Stimulated activated CD4-positive, alpha-beta T cell treated with anti-CD3 and anti-CD28 coated beads, Interleukin-1b, Interleukin-23, amount 100 ng/mL, for 4 hours (primary cell): ENCODE results near the gene MLEC.

Experiments used
- DNase-seq, 2 donors: peaks; one replicate each; pipeline ENCODE4 v3.0.0-alpha.2; 2020; ENCODE audit warnings: low read depth in 2 of 2

Gene MLEC, protein sequence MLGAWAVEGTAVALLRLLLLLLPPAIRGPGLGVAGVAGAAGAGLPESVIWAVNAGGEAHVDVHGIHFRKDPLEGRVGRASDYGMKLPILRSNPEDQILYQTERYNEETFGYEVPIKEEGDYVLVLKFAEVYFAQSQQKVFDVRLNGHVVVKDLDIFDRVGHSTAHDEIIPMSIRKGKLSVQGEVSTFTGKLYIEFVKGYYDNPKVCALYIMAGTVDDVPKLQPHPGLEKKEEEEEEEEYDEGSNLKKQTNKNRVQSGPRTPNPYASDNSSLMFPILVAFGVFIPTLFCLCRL

DNA sequence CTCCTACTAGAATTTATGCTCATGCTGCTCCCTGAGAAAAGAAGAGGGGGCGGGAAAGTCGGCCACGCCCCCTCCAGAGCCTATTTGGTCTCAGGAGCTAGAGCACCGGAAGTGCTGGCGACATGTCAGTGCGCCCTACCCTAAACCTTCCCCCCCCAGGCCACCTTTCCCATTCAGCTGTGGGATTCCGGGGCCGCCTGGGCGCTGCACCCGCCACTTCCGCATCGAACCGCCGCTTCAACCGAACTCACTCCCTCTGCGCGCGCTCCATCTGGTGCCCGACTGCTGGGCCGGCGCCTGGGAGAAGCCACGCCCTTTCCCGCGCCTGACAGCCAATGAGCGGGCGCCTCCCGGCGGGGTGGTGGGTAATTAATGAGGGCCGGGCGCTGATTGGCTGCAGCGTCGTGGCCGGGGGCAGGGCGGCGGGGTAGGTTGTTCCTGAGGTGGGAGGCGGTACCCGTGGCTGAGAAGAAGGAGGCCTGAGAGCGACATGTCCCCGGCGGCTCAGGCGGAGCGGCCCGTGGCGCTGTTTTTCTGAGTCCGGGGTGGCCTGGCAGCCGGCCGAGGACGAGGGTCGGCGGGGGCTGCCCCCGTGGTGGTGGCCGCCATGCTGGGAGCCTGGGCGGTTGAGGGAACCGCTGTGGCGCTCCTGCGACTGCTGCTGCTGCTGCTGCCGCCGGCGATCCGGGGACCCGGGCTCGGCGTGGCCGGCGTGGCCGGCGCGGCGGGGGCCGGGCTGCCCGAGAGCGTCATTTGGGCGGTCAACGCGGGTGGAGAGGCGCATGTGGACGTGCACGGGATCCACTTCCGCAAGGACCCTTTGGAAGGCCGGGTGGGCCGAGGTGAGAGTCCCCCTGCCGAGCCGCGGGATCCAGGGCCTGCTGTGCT lies at the start of gene MLEC:
MLEC (plus strand) TSS at position 460 of the 888 bp plus-strand sequence; CDS start at position 608, 148 bp downstream.
- DNase-seq = peak; percentile 98 to 99

DNA sequence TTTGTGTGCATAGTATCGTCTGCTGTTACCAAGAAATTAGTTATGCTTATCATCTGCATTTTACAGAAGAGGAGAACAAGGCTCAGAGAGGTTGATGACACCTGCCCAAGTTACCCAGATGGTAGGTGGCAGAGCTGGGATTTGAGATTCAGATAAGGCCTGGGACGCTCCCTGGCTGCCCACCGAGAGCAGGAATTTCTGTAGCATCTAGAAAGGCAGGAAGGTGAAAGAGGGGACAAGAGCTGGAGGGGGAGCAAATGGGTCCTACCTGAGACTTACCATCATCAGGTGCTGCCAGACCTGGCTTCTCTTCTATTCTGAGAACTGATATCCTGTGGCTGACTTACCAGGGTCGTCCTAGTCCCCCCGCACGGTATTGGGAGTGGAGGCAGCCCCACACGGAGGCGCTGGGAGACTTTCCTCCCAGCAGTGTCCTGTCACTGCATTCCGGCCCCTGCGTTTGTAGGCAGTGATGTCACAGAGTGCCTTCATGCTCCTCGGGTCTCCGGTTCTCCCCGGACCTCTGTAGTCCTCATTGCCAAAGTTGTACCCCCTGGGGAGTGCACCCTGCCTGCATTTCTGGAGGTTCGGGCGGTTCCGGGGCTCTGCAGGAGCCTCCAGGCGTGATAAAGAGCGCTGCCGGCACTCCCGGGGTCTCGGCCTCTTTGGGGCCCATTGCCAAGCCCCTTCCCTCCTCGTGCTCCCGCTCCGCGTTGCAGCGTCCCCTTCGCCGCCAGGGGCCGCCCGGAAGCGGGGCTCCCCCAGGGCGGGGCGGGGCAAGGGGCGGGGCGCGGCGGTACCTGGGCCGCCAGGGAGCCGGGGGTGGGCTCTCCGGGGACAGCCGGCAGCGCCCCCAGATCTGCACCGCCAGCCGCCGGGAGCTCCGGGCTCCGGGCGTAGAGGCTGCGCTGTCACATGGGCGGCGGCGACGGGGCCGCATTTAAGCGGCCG lies 46.9 kb upstream of the MLEC start, which contains the start of gene CABP1:
CABP1 (plus strand) TSS at position 856 of the 951 bp plus-strand sequence; CDS start at position 916, 60 bp downstream.
- peak; percentile 67 to 80 for DNase-seq

DNA sequence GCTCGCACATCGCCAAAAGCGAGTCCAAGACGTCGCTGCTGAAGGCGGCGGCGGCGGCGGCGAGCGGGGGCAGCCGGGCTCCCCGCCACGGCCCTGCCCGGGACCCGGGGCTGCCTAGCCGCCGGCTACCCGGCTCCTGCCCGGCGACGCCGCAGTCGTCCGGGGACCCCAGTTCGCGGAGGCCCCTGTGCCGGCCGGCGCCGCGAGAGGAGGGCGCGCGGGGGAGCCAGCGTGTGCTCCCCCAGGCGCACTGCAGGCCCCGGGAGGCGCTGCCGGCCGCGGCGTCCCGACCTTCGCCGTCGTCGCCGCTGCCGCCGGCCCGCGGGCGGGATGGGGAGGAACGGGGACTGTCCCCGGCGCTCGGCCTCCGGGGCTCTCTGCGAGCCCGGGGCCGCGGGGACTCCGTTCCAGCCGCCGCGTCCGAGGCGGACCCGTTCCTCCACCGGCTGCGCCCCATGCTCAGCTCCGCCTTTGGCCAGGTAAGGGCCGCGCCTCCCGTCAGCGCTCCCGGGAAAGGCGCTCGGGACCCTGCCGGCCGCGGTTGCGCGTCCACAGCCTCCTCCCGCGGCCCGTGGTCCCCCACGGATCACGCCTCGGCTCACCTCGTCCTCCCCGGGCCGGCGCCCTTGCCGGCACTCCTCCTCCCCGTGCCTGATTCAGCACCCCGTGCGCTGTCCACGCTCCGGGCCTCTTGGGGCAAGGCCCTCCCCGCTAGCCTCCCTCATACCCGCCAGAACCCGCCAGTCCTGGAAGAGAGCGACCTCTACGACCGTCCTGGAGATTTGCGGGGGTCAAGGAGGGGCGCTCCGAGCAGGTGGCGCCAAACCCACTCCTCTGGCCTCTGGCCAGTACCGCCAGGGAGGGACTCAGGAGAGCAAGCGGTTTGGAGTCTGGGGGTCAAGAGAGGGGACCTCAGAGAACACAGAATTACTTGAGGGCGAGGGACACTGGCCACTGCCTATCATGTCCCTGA lies 45.8 kb upstream of the MLEC start:
- DNase-seq = peak in 1 of 2 donors; percentile 40

DNA sequence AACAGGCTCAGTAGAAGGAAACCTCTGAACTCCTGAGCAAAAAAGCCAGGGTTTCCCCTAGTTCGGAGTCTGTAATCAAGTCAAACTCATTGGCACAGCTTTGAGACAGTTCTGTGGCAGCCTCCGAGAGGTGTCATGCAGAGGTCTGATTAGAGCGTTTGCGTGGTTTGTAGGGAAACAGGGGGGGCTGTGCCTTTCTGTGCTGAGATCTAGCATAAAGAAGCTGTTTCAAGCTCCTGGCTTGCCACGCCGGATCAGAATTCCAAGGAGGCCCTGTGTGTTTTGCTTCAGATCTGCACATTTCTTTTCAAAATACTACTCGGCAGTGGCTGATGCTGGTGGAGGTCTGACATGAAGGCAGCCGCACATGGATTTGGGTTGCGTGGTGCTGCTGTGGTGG lies 44.8 kb upstream of the MLEC start:
- no peak for DNase-seq

DNA sequence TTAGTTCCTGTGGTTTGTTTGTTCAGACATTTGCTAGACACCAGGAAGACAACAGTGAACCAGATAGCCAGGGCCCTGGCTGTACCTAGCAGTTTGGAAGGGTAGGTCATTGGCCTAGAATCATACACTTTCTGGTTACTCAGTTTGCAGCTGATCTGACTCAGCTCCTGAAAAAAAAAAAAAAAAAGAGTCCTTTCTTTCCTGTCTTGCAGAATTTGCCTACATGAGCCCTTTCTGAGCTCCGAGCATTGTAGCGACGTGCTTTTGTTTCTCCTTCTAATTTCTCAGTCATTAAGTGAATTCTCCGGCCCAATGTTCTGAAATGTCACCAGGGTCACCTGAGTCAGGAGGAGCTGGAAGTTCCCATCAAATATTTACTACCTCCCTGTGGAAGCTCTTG lies 44.1 kb upstream of the MLEC start:
- no peak for DNase-seq

DNA sequence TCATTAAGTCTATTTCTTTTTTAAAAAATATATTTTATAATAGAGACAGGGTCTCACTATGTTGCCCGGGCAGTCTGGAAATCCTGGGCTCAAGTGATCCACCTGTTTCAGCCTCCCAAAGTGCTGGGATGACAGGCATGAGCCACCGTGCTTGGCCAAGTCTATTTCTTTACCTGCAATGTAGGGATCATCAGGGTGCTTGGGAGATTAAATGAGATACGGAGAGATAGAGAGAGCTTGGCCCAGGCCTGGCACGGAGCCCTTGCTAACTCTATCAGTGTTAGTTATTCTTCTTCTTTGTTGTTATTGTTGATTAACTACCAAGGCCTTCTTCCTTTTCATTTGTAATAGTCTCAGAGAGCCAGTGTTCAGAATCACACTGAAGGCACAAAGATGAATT lies 43.4 kb upstream of the MLEC start:
- no peak for DNase-seq

DNA sequence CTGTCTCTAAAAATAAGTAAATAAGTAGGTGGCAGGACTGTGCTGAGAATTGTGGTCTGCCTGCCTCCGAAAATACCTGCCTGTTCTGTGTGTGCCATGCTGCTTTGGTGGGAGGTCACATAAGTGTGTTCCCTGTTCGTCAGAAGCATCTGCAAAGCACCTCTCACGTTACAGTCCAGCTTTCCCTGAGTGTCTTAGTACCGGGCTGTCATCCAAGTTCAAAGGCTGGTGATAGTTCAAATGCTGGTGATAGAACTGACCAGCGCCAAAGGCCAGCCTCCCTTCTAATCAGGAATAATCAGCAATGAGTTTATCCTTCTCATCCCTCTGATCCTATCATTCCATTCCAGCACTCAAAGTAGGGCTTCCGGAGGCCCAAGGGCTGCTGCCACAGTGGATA lies 40.9 kb upstream of the MLEC start:
- no peak for DNase-seq

DNA sequence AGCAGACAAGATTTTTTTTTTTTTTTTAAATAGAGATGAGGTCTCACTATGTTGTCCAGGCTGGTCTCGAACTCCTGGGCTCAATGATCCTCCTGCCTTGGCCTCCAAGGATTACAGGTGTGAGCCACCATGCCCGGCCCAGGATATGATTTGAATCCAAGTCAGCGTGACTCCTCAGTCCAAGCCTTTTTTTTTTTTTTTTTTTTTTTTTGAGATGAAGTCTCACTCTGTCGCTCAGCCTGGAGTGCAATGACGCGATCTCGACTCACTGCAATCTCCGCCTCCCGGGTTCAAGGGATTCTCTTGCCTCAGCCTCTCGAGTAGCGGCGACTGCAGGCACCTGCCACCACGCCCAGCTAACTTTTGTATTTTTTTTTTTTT lies 39.6 kb upstream of the MLEC start:
- DNase-seq = no peak

DNA sequence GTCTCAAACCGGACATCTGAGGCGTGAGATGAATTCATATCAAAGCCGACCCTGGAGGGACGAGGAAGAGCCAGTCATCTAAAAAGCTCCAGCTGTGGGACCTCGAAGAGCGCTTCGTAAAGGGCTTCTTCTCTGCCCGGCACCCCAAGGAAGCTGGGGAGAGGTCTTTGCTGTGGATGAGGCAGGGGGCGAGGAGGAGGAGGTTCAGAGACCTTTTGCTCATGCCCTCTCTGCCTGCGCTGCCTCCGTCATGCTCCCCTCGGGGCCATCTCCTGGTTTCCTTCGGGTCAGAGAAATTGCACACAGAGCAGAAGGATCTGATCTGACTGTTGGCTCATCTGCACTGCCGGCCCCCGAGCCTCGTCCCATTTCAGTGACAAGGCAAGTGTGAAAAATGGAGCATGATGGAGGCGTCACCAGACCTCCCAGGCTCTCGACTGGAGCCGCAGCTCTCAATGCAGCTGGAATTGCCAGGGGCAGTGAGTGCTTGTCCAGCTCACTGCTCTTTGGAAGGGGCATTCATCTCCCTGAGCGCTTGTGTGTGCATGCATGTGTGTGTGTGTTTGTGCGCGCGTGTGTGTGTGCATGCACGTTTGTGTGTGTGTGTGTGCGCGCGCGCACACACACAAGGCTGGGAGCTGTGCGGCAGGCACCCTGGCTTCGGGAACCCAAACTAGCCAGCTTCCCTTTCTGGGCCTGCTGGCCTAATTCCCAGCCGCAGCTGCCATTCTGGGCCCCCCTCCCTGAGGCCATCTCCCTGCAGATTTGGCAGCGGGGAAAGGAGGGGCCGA lies 37.3 kb upstream of the MLEC start:
- no peak for DNase-seq

DNA sequence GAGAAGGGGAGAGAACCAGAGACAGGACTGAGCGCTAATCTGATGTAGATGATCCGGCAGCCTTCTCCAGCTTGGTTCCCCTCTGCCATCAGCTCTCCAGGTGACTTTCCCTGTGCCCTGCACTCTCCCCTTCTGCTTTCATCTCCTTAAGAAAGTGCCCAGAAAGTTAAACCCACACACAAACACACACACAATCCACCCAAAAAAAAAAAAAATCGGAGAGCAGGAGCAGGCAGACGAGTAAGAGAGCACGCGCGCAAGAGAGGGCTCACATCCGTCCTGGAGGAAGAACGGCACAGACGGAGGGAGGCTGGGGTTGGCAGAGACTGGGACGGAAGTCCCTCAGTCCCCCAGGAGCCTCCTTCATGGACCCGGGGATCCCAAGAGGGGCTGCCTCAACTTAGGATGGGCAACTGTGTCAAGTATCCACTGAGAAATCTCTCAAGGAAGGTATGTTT lies 36.7 kb upstream of the MLEC start:
- no peak for DNase-seq

DNA sequence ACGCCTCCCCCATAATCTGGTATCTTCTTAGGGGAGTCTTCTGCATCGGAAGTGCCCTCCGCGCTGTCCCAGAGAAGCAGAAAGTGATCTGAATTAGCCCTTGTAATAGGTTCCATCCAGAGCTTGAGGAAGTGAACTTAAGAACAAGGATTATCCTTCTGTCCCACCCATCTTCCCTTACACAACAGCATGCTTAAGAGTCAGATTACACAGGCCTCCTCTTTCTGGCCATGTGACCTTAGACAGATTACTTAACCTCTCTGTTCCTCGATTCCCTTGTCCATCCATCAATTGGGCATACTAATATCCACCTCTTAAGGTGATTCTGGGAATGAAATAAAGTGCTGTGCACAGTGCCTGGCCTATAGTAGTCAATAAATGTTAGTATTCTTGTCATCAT lies 35.1 kb upstream of the MLEC start:
- DNase-seq = no peak

DNA sequence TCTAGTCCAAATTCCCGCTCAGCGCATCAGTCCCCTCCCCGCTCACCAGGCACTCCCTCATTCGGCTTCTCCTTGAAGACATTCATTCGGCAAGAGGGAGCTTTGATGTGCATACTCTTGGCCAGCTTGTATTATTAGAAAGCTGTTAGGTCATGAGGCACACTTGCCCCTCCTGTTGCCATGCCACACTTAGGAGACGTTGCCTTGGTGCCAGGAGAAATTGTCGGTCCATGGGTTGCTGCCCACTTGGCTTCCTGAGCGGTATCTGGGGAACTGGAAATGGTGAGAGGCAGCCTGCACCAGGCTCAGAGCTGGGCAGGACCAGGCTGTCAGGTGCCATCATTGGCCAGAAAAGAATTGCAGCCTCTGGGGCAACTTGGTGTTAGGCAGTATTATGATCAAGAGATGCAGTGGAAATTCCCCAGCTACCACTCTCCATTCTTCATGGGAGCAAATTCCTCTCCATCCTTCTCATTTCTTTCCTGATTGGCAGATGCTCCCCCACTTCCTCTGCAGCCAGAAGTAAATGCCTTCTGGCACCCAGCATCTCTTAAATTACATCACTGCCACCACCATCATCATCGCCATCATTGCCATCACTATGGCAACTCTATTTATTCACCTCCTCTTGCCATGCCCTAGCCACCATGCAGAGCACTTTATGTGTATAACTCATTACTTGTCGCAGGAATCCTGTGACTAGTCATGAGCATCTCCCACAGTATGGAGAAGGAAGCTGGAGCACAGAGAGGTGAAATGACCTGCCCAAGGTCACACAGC lies 34.1 kb upstream of the MLEC start:
- DNase-seq = no peak

DNA sequence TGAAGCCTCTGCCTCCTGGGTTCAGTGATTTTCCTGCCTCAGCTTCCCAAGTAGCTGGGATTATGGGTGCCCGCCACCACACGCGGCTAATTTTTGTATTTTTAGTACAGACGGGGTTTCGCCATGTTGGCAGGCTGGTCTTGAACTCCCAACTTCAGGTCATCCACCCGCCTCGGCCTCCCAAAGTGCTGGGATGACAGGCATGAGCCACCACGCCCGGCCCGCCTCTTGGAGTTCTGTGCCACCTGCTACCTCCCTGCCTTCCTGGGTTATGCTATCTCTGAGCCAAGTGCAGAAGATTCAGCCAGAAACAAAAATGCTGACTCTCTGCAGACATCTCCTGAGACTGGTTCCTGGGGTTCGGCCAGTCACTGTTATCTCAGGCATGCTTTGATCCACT lies 33.3 kb upstream of the MLEC start:
- no peak for DNase-seq

DNA sequence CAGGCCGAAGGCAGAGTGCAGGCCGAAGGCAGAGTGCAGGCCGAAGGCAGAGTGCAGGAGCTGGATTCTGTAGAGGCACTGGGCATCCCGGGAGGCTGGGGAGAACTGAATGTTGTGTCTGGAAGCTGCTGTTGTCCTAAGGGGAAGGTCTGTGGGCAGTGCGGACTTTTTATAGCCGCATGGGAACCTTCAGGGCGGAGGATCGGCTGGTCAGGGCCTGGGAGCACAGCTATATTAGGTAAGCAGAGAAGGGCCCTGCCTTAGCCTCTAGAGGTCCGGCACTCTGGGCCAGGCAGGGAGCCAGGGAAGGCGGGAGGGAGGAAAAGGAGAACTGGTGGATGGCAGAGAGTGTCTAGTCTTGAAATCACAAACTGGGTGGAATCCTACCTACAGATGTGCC lies 32.3 kb upstream of the MLEC start:
- no peak for DNase-seq

DNA sequence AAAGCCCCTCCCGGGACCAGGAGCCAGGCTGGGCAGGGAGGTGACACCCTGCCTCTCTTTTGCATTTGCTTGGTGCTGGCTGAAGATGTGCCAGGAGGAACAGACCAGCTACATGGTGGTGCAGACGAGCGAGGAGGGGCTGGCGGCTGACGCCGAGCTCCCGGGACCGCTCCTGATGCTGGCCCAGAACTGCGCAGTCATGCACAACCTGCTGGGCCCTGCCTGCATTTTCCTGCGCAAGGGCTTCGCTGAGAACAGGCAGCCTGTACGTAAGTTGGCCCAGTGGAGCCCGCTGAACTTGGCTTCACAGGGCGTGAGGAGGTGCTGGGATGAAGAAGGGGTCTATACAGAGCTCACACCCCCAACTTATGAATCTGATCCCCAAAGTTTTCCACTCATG lies 30.9 kb upstream of the MLEC start:
- DNase-seq = no peak

DNA sequence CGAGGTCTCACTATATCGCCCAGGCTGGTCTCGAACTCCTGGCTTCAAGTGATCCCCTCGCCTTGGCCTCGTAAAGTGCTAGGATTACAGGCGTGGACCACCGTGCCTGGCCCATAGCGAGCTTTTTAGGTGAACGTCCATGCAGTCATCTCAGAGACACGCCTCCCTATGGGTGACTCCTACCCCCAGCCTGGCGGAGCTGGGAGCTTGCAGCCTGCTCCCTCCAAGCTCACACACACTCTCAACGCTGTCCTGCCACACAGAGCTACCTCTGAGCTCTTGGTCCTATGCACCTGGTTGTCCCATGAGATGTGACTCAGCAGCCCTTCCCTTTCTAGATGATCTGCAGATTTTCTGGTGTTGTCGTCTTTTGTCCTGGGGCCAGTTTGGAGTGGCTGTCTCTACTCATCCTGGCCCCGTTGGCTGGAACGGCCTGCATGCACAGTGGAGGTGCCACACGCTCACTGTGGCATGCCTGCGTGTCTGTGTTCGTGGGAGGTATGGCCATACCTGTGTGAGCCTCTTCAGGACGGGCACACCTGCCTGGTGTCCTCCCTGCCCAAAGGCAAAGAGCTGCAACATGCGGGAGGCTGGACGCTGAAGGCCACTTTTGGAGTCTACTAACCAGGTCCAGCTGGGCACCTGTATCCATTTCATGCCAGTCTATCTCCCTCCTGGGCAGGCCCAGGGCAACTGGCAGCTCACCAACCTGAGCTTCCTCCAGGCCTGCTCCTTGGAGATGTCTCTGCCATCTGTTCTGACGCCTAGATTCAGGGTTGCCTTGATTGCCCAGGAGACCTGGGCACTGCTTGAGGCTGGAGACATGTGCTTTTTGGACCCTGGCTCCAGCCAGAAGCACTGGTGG lies 28.4 kb upstream of the MLEC start:
- no peak for DNase-seq

DNA sequence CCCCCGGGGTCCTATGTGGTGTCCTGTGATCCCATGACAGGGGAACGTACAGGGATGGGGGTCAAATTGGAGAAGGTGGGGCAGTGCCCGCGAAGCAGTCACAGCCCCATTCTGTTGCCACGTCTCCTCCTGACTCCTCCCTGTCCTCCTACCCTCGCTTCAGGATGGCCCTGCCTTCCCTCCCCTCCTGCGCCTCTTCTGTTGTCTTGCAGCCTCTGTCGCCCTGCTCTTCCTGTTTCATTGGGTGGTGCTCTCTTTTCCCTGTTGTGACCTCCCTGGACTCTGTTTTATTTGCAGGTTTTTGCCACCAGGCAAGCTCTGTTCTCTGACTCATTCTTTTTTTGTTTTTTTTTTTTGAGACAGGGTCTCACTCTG lies 27.8 kb upstream of the MLEC start:
- no peak for DNase-seq

DNA sequence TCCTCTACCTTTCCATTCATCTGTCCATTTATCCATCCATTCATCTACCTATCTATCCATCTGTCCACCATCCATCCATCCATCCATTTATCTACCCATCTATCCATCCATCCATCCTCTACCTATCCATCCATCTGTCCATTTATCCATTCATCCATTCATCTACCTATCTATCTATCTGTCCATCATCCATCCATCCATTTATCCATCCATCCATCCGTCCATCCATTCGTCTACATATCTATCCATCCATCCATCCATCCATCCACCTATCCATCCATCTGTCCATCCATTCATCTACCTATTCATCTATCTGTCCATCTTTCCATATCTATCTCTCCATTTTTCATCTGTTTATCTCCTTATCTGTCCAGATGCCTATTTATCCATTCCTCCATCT lies 25.5 kb upstream of the MLEC start:
- DNase-seq = no peak
